H54 (cell line): ENCODE results near the gene TBL3.

Source experiments
- DNase-seq: peaks from one replicate; pipeline ENCODE4 v3.0.0; 2011; ENCODE audit warnings: low spot score, mixed read lengths; ENCODE audit not compliant: insufficient read length
- FAIRE-seq: peaks from 3 replicates; lab custom pipeline; 2011; peaks lifted over from hg19 to GRCh38; lab: Jason Lieb, UNC
- POLR2A ChIP-seq: IDR thresholded peaks from 2 replicates; pipeline ENCODE4 v1.6.1; 2011; ENCODE audit warnings: low read depth, mild to moderate bottlenecking, low read length

The TBL3 gene

DNA sequence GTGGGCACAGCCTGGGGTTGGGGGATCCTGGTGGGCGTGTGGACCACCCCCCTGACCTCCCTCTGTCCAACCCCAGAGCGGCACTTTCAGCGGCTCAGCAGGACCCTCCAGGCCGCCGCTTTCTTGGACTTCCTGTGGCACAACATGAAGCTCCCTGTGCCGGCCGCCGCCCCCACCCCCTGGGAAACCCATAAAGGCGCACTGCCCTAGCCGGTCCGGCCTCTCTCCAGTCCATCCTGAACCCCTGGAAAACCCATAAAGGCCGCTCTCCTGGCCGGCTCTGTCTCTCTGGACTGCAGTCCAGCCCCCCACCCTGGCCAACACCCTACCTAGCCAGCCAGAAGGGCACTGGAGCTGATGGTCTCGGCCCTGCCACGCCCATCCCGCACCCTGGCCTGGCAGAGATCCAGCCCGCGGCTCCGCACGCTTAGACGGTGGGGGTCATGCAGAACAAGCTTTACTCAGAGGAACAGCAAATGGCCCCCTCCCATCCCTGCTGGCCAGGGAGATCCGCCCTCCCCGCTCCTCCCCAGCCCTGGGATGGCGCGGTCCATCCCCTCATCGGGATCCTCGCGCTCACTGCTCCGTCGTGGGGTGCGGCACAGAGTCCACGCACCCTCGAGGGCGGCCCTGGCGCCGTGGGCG lies 6.7 kb downstream of the TBL3 start:
- TF ChIP-seq POLR2A, result no peak
- FAIRE-seq (no peak), DNase-seq (no peak)

DNA sequence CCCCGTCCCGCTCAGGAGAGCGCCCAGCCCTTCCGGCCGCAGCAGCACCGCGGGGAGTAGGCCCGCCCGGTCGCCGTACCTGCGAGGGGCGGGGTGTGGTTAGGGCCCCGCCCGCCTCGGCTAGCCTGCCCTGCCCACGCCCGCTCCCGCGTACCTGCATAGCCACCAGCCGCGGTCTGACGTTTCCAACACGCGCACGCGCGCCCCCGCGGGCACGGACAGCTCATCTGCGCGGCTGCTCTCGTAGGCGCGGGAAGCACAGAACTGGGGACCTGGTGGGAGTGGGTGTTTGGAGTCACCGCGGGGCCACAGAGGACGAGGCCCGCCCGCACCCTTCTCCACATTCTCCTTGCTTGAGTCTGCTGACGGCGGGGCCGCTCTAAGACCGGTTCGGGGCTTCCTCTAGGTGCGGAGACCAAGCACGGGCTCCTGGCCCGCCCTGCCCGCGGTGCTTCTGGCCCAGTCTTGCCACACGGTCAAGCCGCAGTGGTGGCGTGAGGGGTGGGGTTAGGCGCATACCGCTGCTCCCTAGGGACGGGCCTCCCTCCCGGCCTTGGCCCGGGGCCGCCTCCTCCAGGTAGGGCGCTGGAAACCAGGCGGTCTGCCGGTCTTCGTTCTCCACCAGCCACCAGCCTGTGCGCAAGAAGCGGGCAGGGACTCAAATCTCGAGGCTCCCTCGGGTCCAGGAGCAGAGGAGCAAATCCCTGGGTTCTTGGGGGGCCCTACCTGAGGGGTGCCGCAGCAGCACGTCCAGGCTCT lies 7.6 kb downstream of the TBL3 start:
- FAIRE-seq (no peak), DNase-seq (no peak)

DNA sequence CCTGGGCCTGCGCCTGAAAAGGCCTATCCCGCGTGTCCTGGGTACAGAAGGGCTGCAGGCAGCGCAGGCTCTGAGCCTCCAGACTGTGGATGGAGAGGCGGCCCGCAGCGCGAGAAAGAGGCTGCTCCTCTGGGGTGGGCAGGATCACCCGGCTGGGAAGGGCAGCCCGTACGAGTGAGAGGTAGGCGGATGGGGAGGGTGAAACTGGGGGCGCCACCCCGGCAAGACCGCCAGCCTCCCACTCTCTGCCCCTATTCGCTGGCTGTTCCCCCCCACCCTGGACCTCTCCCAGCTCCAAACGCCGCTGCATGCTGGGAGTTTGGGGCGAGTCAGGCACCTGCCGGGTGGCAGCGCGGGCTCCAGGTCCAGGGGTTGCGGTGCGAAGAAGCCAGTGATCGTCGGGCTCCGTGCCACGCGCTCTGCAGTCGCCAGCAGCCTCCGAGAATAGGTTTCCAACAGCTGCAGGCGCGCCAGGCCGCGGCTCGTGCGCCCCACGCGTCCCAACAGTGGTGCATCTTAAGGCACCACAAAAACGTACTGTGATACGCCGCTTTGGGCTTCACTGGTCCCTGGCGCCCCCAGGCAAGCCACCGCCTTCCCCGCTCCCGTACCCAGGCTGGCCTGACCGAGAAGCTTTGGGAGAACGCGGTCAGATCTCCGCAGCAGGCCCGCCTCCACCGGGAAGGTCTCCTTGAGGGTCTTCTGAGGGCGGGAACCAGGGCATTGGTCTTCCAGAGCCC lies 8.3 kb downstream of the TBL3 start:
- no peak for DNase-seq
- FAIRE-seq, result no peak
- TF ChIP-seq POLR2A, result no peak

More for the DNA sequence above, 7.6 kb downstream of the TBL3 start:
- no peak for TF ChIP-seq POLR2A

DNA sequence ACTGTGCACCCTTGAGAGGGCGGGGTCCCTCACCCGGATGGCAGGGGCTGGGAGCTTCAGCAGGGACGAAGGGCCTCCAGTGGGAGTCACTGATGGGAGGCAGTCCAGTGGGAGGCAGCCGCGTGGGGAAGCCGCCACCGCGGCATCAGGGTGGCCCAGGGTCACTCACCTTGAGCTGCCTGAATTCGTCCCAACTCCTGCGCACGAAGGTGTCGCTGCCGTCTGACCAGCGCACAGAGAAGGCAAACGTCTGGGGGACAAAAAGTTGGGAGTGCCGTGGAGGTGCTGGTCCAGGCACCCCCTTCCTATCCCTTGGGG lies 8.9 kb downstream of the TBL3 start:
- no peak for FAIRE-seq
- no peak for DNase-seq
- TF ChIP-seq POLR2A, result no peak

DNA sequence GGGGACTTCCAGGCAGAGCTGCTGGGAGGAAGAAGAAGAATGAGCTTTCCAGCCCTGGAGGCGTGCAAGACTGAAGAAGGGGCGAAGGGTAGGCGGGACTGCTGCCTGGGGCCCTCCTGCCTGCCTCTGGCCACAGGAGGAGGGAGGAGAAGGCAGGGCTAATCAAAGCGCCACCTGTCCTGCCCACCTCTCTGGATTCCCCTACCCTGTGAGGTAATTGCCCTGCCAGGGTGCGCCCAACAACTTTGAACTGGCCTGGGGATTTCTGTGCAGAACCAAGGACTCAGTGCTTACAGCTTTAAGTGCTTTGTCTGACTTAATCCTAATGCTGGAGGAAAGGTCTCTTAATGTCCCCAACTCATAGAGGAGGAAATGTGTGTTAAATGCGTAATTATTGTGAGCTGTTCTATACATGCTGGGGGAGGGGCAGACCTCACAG lies 9.6 kb downstream of the TBL3 start, which contains the start of gene NOXO1:
Gene NOXO1, minus strand, starts transcription at position 72 of the 439 bp plus-strand sequence. CDS start 290 bp downstream, outside the sequence.
- DNase-seq (no peak), FAIRE-seq (no peak)
- no peak for TF ChIP-seq POLR2A

DNA sequence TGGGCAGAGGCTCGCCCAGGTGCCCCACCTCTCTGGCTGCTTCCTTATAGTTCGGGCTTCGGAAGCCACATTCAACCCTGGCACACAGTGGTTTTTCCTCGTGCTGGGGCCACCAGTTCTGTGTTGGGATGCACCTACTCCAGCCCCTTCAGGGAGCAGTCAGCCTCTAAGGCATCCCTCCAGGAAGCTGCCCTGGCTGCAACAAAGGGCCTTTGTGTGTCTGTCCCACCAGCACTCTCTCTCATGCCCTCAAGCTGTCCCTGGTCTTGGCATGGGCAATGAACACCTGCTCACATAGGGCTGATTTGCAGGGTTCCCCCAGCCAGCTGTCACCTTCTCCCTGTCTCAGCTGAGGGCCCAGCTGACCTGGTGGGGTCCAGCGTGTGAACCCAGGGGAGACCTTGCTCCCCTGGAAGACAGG lies 10.2 kb downstream of the TBL3 start:
- TF ChIP-seq POLR2A, result no peak
- FAIRE-seq (no peak), DNase-seq (peak; percentile 80)

DNA sequence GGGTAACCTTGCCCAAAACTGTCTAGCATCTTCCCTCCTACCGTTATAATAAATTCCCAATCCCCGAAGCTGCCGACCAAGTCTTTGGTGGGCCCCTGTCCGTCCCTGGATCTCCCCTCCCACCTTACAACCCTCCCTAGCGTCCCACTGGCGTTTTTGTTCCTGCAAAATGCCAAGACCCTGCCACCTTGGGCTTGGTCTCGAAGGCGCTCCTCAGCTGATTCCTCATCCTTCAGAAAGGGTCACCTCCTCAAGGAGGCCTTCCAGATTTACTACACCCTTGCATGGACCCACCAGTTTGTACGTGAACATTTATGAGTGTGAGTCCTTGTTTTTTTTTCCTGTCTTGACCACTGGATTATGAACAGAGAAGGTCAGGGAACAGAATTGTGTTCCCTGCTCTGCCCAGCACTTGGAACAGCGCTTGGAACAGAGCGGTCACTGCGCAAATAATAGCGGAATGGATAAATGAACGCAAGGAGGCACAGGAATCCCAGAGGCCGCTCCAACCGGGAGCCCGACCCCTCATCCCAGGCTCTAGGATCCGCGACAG lies 11.2 kb downstream of the TBL3 start:
- no peak for DNase-seq
- no peak for TF ChIP-seq POLR2A
- no peak for FAIRE-seq

DNA sequence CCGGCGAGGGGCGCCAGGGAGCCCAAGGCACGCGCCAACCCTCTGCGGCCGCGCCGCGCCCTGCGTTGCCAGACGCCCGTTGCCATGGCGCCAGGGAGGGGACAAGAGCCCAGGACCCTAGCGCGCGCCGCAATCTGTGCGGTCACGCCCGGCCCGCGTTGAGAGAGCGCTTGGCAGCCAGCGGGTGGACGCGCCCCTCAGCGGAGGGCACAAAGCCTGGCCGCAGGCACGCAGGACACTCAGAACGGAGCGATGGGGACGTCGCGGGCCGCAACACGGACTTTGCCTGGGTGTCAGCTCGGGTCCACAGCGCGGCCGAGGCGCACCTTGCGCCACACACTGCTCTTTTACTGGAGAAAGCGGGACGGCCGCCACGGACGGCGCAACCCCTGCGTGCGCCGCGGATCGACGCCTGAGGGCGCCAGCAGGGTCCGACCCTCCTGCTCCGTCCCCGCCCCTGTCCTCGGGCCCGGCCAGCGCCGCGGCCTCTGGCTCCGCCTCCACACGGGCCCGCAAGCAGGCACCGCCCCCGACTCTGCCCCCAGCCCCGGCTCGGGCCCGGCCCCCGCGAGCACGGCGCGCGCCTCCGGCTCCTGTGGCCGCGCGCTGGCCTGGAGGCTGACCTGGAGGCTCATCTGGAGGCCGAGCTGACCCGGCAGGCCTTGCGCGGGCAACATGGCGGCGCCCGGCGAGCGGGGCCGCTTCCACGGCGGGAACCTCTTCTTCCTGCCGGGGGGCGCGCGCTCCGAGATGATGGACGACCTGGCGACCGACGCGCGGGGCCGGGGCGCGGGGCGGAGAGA lies 11.9 kb downstream of the TBL3 start, which contains the start of gene GFER:
Gene GFER, plus strand, starts transcription at position 650 of the 803 bp plus-strand sequence. Its CDS starts 26 bp downstream, at position 676.
- peak; percentile 86 for TF ChIP-seq POLR2A
- FAIRE-seq (no peak), DNase-seq (peak; percentile 99)

DNA sequence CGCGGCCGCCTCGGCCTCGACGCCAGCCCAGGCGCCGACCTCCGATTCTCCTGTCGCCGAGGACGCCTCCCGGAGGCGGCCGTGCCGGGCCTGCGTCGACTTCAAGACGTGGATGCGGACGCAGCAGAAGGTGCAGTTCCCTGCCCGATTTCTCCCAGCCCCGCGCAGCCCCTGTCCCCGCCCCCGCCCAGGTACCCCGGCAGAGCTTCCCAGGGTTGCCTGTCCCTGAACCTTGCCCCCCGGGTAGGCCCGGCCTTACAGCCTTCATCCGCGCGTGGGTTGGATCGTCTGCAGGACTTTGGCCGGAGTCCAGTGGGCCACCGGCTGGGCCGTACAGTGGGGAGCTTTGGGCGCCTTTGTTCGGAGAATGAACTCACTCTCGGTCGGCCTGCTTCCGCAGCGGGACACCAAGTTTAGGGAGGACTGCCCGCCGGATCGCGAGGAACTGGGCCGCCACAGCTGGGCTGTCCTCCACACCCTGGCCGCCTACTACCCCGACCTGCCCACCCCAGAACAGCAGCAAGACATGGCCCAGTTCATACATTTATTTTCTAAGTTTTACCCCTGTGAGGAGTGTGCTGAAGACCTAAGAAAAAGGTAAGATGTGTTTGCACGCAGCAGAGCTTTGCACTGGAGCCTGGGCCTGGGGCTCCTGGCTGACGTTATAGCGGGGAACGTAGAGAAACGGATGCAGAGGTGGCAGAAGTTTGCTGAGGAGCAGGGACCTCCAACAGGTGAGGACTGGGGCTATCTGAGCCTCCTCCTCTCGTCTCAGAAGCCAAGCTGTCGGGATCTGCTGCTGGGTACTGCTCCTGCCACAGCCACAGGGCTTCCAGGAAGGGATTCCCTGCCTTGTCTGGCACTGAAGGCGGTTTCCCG lies 12.7 kb downstream of the TBL3 start:
- peak; percentile 77 for DNase-seq
- TF ChIP-seq POLR2A, result no peak
- FAIRE-seq, result no peak

DNA sequence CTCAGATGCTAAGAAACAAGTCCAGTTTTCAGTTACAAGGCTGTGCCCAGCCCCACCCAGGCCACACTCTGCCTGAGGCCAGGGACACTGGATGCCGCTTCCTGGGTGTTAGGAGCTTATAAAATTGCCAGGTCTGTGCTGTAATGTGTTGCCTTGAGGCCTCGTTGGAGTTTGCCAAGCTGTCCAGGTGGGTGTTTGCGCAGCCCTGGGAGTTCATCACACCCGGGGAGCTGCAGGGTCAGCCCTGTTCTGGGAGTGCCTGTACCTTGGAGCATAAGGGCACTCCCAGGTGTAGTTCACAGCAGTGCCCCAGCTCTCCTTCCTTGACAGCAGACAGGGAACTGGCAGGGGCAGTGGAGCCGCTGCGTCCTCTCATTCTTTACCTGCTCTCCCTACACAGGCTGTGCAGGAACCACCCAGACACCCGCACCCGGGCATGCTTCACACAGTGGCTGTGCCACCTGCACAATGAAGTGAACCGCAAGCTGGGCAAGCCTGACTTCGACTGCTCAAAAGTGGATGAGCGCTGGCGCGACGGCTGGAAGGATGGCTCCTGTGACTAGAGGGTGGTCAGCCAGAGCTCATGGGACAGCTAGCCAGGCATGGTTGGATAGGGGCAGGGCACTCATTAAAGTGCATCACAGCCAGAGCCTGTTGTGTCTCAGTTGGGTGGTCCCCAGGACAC lies 13.8 kb downstream of the TBL3 start:
- FAIRE-seq, result no peak
- TF ChIP-seq POLR2A, result no peak
- DNase-seq, result no peak

DNA sequence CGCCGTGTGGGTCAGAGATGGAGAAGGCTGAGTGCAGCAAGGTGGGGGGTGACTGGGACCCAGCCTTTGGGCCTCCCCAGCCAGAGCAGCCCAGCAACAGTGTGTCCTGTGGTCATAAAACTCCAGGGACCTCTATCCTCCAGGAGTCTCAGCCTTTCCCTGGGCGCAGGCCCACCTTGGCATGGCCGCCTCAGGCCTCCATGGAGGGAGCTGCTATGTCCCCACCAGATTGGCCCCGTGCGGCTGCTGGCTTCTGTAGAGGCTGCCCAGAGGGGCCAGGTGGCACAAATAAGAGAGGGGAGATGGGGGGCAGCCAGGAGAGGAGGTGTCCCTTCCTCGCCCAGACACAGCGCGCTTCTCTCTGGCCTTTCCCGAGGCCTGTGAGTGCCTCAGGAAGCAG lies 15.3 kb downstream of the TBL3 start:
- no peak for TF ChIP-seq POLR2A
- FAIRE-seq (no peak), DNase-seq (no peak)
